Measurements from ENCODE around the gene MAGEB2. TPM values are rescaled to one million over a fixed set of nuclear protein-coding genes. Genes with fewer than 3 reads are reported as not detected.

Gene MAGEB2
- total and polyA plus RNA-seq, 2 donors (not counting 3 experiments of a cell fraction or from before 2014, with no cell fraction given) = not detected

DNA sequence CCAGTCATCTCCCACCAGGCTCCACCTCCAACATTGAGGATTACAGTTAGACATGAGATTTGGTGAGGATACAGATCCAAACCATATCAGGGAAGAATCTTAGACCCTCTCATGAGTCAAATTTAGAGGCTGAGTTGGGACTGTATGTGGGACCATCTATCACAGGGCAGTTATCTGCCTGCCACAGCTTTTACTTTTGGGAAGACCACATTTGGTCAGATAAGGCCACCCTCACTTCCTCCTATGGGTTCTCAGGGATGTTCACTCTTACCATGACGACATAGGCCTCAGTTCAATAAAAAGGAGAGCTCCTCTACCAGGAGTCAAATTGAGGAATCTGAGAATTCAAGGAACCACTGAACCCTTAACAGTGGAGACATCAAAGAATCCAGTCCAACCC lies 2.1 kb downstream of the MAGEB2 start:
- no peaks in the 10 kb centered on the region for H3K27me3 ChIP-seq (ENCODE audit: control insufficient read depth in 2 of 2, insufficient read depth in 2 of 2, low read length in 2 of 2)
- ChIA-PET CTCF (no interaction called here), POLR2A (no interaction called here)
- intact Hi-C loops (cut with micrococcal nuclease) = no loop called here
- no peak overlapping the region for H2AFZ ChIP-seq (ENCODE audit: low read depth, low read length)
- H3K9me3 ChIP-seq (replicated peaks; ENCODE audit: control insufficient read depth, insufficient read depth, low read length) = no peaks in the 10 kb centered on the region
- DNase-seq (ENCODE audit: low read depth, low spot score) (no peak), FAIRE-seq (no peak)
- no peak overlapping the region for H3K4me3 ChIP-seq (replicated peaks in 1 of 3; ENCODE audit: insufficient read depth in 1 of 3, low read depth in 1 of 3, low read length in 3 of 3)
- H3K9me1 ChIP-seq (replicated peaks; ENCODE audit: control insufficient read depth, extremely low read depth, insufficient read depth, low read length) = no peaks in the 10 kb centered on the region
- no peaks in the 10 kb centered on the region for H3K79me2 ChIP-seq (ENCODE audit: control insufficient read depth, insufficient read depth, low read length)
- dilution Hi-C loops (cut with MboI; ENCODE audit: extremely low pct_ligation_motif_present, low sequenced_read_pairs) = no loop called here
- no peak overlapping the region for H3K4me2 ChIP-seq (ENCODE audit: insufficient read depth, low read length)
- BruUV-seq (replicated peaks) = no TSS peak
- no peaks in the 10 kb centered on the region for H3K4me1 ChIP-seq (ENCODE audit: control insufficient read depth, extremely low read depth, insufficient read depth, low read length)
- no peak overlapping the region for H3K27ac ChIP-seq (ENCODE audit: insufficient read depth, low read depth, low read length)
- H3K9ac ChIP-seq (replicated peaks; ENCODE audit: extremely low read depth, insufficient read depth, low read length) = no peak overlapping the region
- TF ChIP-seq POLR2A (IDR thresholded peaks at IDR 0.05; ENCODE audit: low read depth, low read length) = no peak
- no peaks in the 10 kb centered on the region for H4K20me1 ChIP-seq (replicated peaks; ENCODE audit: control insufficient read depth, extremely low read depth, insufficient read depth, low read length)
- no peaks in the 10 kb centered on the region for H3K36me3 ChIP-seq (ENCODE audit: control insufficient read depth in 2 of 2, extremely low read depth in 1 of 2, insufficient read depth in 2 of 2, low read length in 2 of 2)

DNA sequence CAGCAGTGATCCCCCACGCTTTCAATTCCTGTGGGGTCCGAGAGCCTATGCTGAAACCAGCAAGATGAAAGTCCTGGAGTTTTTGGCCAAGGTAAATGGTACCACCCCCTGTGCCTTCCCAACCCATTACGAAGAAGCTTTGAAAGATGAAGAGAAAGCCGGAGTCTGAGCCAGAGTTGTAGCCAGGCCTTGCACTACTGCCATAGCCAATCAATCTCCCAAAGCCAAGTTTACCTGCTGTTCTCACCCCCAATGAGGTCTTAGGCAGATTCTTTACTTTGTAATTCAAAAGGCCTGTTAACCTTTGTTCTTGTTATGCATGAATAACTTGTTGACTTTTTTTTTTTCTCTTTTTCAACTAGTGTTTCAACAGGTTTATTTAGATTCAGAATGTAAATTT lies 4.0 kb downstream of the MAGEB2 start:
- FAIRE-seq = no peak

More for the DNA sequence above, 4.0 kb downstream of the MAGEB2 start:
- intact Hi-C loops (cut with micrococcal nuclease) = no loop called here
- Histone ChIP-seq H3K9me1 (replicated peaks; ENCODE audit: control insufficient read depth, extremely low read depth, insufficient read depth, low read length) (no peaks in the 10 kb centered on the region), H3K9ac (replicated peaks; ENCODE audit: extremely low read depth, insufficient read depth, low read length) (no peak overlapping the region), H3K36me3 (ENCODE audit: control insufficient read depth in 2 of 2, extremely low read depth in 1 of 2, insufficient read depth in 2 of 2, low read length in 2 of 2) (no peaks in the 10 kb centered on the region), H3K27ac (ENCODE audit: insufficient read depth, low read depth, low read length) (no peak overlapping the region), H3K79me2 (ENCODE audit: control insufficient read depth, insufficient read depth, low read length) (no peaks in the 10 kb centered on the region), H3K4me3 (replicated peaks in 1 of 3; ENCODE audit: insufficient read depth in 1 of 3, low read depth in 1 of 3, low read length in 3 of 3) (no peak overlapping the region), H3K27me3 (ENCODE audit: control insufficient read depth in 2 of 2, insufficient read depth in 2 of 2, low read length in 2 of 2) (no peaks in the 10 kb centered on the region), H2AFZ (ENCODE audit: low read depth, low read length) (no peak overlapping the region), H3K9me3 (replicated peaks; ENCODE audit: control insufficient read depth, insufficient read depth, low read length) (no peaks in the 10 kb centered on the region), H4K20me1 (replicated peaks; ENCODE audit: control insufficient read depth, extremely low read depth, insufficient read depth, low read length) (no peaks in the 10 kb centered on the region), H3K4me1 (ENCODE audit: control insufficient read depth, extremely low read depth, insufficient read depth, low read length) (no peaks in the 10 kb centered on the region), H3K4me2 (ENCODE audit: insufficient read depth, low read length) (no peak overlapping the region)
- dilution Hi-C loops (cut with MboI; ENCODE audit: extremely low pct_ligation_motif_present, low sequenced_read_pairs) = no loop called here
- ChIA-PET CTCF (no interaction called here), POLR2A (no interaction called here)
- TF ChIP-seq POLR2A (IDR thresholded peaks at IDR 0.05; ENCODE audit: low read depth, low read length) (no peak), POLR2AphosphoS5 (IDR thresholded peaks at IDR 0.05; ENCODE audit: insufficient read depth, low read depth, low read length) (no peak), JUN (IDR thresholded peaks at IDR 0.05; ENCODE audit: borderline replicate concordance, insufficient read depth, insufficient read length, low read depth) (no peak), MYC (IDR thresholded peaks at IDR 0.05; ENCODE audit: low read depth, low read length) (no peak), EZH2 (IDR thresholded peaks at IDR 0.05; ENCODE audit: borderline replicate concordance, low read depth, low read length, severe bottlenecking) (no peak), FOS (IDR thresholded peaks at IDR 0.05; ENCODE audit: borderline replicate concordance, insufficient read depth, low read length) (no peak), GATA2 (IDR thresholded peaks at IDR 0.05; ENCODE audit: insufficient read depth, insufficient read length, low read depth, low read length) (no peak)
- TF ChIP-seq, protein P1, sequence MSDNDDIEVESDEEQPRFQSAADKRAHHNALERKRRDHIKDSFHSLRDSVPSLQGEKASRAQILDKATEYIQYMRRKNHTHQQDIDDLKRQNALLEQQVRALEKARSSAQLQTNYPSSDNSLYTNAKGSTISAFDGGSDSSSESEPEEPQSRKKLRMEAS (IDR thresholded peaks at IDR 0.05; ENCODE audit: insufficient read depth, insufficient read length) = no peak
- TF ChIP-seq, protein P2, sequence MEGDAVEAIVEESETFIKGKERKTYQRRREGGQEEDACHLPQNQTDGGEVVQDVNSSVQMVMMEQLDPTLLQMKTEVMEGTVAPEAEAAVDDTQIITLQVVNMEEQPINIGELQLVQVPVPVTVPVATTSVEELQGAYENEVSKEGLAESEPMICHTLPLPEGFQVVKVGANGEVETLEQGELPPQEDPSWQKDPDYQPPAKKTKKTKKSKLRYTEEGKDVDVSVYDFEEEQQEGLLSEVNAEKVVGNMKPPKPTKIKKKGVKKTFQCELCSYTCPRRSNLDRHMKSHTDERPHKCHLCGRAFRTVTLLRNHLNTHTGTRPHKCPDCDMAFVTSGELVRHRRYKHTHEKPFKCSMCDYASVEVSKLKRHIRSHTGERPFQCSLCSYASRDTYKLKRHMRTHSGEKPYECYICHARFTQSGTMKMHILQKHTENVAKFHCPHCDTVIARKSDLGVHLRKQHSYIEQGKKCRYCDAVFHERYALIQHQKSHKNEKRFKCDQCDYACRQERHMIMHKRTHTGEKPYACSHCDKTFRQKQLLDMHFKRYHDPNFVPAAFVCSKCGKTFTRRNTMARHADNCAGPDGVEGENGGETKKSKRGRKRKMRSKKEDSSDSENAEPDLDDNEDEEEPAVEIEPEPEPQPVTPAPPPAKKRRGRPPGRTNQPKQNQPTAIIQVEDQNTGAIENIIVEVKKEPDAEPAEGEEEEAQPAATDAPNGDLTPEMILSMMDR (IDR thresholded peaks at IDR 0.05; ENCODE audit: extremely low read depth in 1 of 2, insufficient read depth in 1 of 2, low read depth in 1 of 2, low read length in 2 of 2) = no peak
- no TSS peak for BruUV-seq (replicated peaks)
- no peak for DNase-seq (ENCODE audit: low read depth, low spot score)

Measured in endothelial cell of umbilical vein (primary cell).